Measurements from ENCODE around the gene RPL28.

RPL28 gene

DNA sequence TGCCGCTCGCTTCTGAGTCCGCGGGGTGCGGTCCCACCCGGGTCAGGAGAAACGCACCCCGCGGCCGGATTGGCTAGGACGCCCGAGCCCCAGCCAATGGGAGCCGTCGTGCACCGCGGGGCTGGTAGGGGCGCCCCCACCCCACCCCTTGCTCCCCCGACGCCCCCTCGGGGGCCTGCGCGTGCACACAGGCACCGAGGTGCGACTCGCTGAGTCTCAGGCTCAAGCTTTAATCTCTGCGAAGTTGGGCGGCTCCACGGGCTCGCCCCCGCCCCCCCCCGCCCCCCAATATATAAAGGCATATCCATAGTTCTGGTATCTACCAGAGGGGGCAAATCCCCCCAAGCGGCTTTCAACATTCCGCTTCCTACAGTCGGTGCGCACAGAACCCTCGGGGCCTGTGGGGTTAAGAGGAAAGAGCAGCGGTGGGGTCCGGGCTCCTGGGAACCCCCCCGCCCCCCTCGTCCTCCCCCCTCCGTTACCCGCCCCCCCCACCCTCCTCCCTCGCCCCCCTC, 31.0 kb upstream of the RPL28 start, which contains the start of gene COX6B2:
TSS of gene COX6B2 (minus strand) at position 22 of the 515 bp plus-strand sequence. CDS start 198 bp downstream, outside the sequence.
- TF ChIP-seq, protein P1, sequence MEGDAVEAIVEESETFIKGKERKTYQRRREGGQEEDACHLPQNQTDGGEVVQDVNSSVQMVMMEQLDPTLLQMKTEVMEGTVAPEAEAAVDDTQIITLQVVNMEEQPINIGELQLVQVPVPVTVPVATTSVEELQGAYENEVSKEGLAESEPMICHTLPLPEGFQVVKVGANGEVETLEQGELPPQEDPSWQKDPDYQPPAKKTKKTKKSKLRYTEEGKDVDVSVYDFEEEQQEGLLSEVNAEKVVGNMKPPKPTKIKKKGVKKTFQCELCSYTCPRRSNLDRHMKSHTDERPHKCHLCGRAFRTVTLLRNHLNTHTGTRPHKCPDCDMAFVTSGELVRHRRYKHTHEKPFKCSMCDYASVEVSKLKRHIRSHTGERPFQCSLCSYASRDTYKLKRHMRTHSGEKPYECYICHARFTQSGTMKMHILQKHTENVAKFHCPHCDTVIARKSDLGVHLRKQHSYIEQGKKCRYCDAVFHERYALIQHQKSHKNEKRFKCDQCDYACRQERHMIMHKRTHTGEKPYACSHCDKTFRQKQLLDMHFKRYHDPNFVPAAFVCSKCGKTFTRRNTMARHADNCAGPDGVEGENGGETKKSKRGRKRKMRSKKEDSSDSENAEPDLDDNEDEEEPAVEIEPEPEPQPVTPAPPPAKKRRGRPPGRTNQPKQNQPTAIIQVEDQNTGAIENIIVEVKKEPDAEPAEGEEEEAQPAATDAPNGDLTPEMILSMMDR (IDR thresholded peaks at IDR 0.05; ENCODE audit: low read depth, low read length) = no peak
- peak within 1 kb of the TSS; percentile 56 for H3K4me3 ChIP-seq (ENCODE audit: low read depth, low read length)

DNA sequence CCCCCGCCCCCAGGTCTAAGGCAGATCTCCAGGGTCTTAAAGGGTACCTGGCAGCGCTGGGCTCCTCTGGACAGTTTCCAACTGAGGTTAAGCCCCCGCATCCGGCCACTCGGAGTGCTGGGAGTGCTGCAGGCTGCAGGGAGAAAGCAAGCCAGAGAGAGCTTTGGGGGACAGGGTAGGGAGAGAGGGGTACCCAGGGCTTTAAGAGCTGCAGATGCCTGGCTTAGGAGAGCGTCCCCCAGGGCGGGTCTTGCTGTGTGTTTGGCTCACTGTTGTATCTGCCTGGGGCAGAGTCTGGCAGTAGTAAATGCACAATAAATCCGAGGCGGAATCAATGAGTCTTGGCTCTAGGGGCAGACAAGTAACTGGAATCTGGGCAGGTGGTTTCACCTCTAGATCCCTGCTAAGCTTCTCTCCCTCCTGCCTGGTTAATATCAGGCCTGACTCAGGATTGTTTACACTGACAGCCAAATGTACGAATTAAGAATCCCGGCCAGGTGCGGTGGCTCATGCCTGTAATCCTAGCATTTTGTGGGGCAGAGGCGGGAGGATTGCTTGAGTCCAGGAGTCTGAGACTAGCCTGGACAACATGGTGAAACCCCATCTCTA, 30.4 kb upstream of the RPL28 start:
- no peak overlapping the region for H3K4me3 ChIP-seq (ENCODE audit: low read depth, low read length)
- TF ChIP-seq, protein P1 (IDR thresholded peaks at IDR 0.05; ENCODE audit: low read depth, low read length) = no peak

DNA sequence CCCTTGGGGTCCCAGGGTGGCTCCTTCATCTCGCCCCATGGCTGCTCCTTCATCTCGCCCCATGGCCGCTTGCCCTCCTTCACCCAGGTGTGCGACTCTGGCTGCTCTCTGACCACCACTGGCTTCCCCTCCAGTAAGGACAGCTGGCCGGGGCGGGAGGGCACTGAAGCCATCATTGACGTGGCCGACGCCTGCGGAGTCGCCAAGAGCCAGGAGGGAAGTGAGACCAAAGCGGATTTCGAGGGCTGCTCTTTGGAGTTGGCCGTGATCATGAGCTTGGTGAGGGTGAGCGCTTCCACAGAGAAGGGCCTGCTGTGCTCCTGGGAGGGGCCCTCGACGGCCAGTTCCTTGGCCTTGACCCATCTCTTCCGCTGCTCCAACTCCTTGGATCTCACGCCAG, 27.2 kb upstream of the RPL28 start:
- no peak overlapping the region for H3K4me3 ChIP-seq (ENCODE audit: low read depth, low read length)
- TF ChIP-seq, protein P1 (IDR thresholded peaks at IDR 0.05; ENCODE audit: low read depth, low read length) = no peak

DNA sequence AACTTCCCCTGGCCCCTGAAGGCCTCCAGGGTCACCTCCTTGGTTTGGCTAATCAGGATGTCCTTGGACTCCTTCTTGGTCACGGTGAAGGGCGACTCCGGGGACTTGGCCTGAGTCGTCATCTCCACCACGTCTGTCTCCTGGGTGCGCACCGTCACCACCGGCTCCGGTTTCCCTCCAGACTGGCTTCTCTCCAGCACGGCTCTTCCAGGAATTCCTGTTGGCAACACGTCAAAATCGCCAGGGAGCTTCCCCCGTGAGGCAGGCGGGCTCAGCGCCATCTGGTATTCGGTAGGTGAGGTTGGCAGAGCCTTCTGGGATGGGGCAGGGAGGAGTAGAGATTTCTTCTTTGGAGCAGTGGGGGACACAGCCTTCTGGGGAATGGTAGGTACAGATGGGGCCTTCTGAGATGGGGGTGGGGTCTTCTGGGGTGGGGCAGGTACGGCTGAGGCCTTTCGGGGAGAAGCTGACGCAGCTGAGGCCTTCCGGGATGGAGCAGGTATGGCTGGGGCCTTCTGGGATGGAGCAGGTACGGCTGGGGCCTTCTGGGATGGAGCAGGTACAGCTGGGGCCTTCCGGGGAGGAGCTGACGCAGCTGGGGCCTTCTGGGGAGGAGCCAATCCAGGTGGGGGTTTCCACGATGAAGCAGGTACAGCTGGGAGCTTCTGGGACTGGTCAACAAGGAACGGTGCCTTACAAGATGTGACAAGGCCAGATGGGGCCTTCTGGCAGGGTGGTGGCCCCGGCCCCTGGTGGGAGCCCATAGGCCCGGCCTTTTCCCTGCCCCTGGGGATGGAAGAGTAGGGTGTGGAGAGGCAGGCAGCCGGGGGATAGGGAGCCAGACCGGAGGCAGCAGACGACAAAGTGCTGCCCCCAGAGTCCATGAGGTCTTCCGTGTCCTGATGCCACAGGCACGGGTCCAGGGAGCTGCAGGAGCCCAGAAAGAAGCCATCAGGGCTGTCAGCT, 26.5 kb upstream of the RPL28 start:
- TF ChIP-seq, protein P1 (IDR thresholded peaks at IDR 0.05; ENCODE audit: low read depth, low read length) = no peak
- no peak overlapping the region for H3K4me3 ChIP-seq (ENCODE audit: low read depth, low read length)

DNA sequence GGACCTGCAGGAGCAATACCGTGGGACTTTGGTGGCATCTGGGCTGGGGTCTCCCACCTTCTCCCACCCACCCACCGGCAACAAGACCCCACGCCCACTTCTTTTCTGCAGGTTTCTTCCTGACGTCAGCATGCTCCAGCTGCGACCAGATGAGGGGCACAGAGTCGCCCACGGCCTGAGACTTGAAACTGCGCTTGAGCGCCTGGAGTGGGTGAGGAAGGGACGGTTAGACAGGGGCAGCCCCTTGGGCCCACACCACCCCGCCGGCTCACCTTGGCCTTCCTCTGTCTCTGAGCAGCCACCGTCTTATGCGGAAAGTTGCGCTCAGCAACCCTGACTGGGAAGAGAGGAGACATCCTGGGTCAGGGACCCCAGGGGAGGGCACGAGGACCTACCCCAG, 24.8 kb upstream of the RPL28 start:
- TF ChIP-seq, protein P1 (IDR thresholded peaks at IDR 0.05; ENCODE audit: low read depth, low read length) = no peak
- no peak overlapping the region for H3K4me3 ChIP-seq (ENCODE audit: low read depth, low read length)

DNA sequence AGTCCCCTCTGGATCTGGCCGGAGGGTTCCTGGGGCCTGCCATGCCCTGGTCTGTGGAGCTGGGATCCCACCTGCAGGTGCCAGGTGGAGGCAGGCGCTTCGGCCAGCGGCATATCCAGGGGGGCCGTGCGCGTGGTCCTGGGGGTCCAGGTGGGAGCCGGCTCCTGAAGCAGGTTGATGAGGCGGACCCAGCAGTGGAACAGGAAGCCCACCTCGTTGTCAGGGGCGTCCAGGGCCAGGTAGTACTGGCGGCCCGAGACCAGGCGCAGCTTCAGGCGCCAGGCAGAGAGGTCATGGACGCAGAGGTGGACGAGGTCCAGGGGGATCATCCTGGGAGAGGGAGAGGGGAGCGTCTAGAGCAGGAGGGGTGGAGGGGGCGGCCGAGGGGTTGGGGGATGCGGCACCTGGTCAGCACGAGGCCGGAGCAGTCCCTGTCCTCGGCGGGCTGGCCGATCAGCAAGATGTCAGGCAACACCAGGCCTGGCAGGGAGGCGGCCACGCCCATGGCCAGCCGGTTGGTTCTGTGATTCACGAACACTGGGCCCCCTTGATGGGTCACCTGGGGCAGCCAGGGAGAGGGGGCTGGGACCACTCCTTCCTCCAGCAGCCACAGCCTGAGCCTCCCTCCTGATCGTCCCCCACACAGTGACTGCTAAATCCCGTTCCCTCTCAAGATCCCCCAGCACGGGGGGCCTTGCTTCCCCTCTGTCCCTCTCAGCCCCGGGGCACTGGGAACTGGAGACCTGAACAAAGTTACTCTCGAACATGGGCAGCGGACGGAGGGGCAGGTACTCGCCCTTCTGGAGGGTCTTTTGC, 23.4 kb upstream of the RPL28 start:
- TF ChIP-seq, protein P1 (IDR thresholded peaks at IDR 0.05; ENCODE audit: low read depth, low read length) = no peak

More for the DNA sequence above, 23.4 kb upstream of the RPL28 start:
- no peak overlapping the region for H3K4me3 ChIP-seq (ENCODE audit: low read depth, low read length)

Data from WI38 (cell line).